Neuronal stem cell (in vitro differentiated cells): ENCODE results near the gene LRRIQ1. TPM values are rescaled to one million over a fixed set of nuclear protein-coding genes. Genes with fewer than 3 reads are reported as not detected.

Experiments used
- DNase-seq: peaks from one replicate; pipeline ENCODE4 v3.0.0-alpha.2; 2013; ENCODE audit warnings: low spot score
- H2AFZ ChIP-seq: one replicate; pipeline ENCODE4 v1.6.1; 2013; ENCODE audit warnings: mild to moderate bottlenecking, low read length, inconsistent platforms
- H2AK5ac ChIP-seq: 2 replicates; pipeline ENCODE4 v1.6.1; 2013; ENCODE audit warnings: low read depth, mild to moderate bottlenecking, inconsistent platforms, low read length, moderate library complexity, mixed read lengths
- H2BK120ac ChIP-seq: 2 replicates; pipeline ENCODE4 v1.6.1; 2013; ENCODE audit warnings: low read depth, mild to moderate bottlenecking, inconsistent platforms, low read length, moderate library complexity, mixed read lengths
- H2BK12ac ChIP-seq: one replicate; pipeline ENCODE4 v1.6.1; 2013; ENCODE audit warnings: low read length, inconsistent platforms
- H2BK15ac ChIP-seq: 2 replicates; pipeline ENCODE4 v1.6.1; 2013; ENCODE audit warnings: mild to moderate bottlenecking, low read length, inconsistent platforms, mixed read lengths
- H2BK5ac ChIP-seq: one replicate; pipeline ENCODE4 v1.6.1; 2013; ENCODE audit warnings: inconsistent platforms, mild to moderate bottlenecking, low read length, moderate library complexity
- H3K14ac ChIP-seq: one replicate; pipeline ENCODE4 v1.6.1; 2013; ENCODE audit warnings: low read length, inconsistent platforms
- H3K18ac ChIP-seq: 2 replicates; pipeline ENCODE4 v1.6.1; 2013; ENCODE audit warnings: low read length, inconsistent platforms
- H3K23ac ChIP-seq: 2 replicates; pipeline ENCODE4 v1.6.1; 2013; ENCODE audit warnings: low read depth, mild to moderate bottlenecking, mixed read lengths, low read length, inconsistent platforms; ENCODE audit not compliant: poor library complexity
- H3K27ac ChIP-seq: replicated peaks from 3 replicates; pipeline ENCODE4 v1.5.1; 2013; ENCODE audit warnings: low read length, inconsistent platforms
- H3K27me3 ChIP-seq, 3 experiments: 2 replicates each; pipeline ENCODE4 v1.6.1; 2013; ENCODE audit warnings: low read length in 3 of 3, mild to moderate bottlenecking in 2 of 3, inconsistent platforms in 1 of 3, low read depth in 1 of 3, mixed read lengths in 1 of 3, moderate library complexity in 1 of 3; ENCODE audit not compliant: control insufficient read depth in 3 of 3, insufficient read depth in 3 of 3
- H3K36me3 ChIP-seq, 2 donors: replicated peaks in 1 of 2; 2 replicates each; pipeline ENCODE4 v1.6.1; 2013; ENCODE audit warnings: low read length in 2 of 2; ENCODE audit not compliant: control insufficient read depth in 2 of 2, insufficient read depth in 2 of 2
- H3K4ac ChIP-seq: 2 replicates; pipeline ENCODE4 v1.6.1; 2013; ENCODE audit warnings: inconsistent platforms, mild to moderate bottlenecking, low read length, moderate library complexity
- H3K4me1 ChIP-seq, 2 donors: 1 replicate in 1 of 2; 2 replicates in 1 of 2; pipeline ENCODE4 v1.6.1; 2013; ENCODE audit warnings: low read length in 2 of 2, low read depth in 1 of 2; ENCODE audit not compliant: control insufficient read depth in 2 of 2, insufficient read depth in 1 of 2
- H3K4me2 ChIP-seq: one replicate; pipeline ENCODE4 v1.6.1; 2013; ENCODE audit warnings: mild to moderate bottlenecking, low read length, inconsistent platforms; ENCODE audit not compliant: insufficient read depth, poor library complexity, severe bottlenecking
- H3K4me3 ChIP-seq, 2 donors: 2 replicates each; pipeline ENCODE4 v1.5.1; 2013; ENCODE audit warnings: low read length in 2 of 2, mild to moderate bottlenecking in 2 of 2, inconsistent platforms in 1 of 2, moderate library complexity in 1 of 2
- H3K79me1 ChIP-seq: one replicate; pipeline ENCODE4 v1.6.1; 2013; ENCODE audit warnings: low read depth, mild to moderate bottlenecking, inconsistent platforms, low read length, moderate library complexity
- H3K9ac ChIP-seq: one replicate; pipeline ENCODE4 v1.6.1; 2013; ENCODE audit warnings: mild to moderate bottlenecking, low read depth, low read length, inconsistent platforms; ENCODE audit not compliant: poor library complexity
- H3K9me3 ChIP-seq, 2 donors: replicated peaks in 1 of 2; 2 replicates each; pipeline versions ENCODE3 to v1.6.1; 2013; ENCODE audit warnings: low read length in 2 of 2, mild to moderate bottlenecking in 2 of 2, inconsistent platforms in 1 of 2, low read depth in 1 of 2, mixed read lengths in 1 of 2, moderate library complexity in 1 of 2; ENCODE audit not compliant: control insufficient read depth in 2 of 2, insufficient read depth in 1 of 2
- H4K8ac ChIP-seq: one replicate; pipeline ENCODE4 v1.6.1; 2013; ENCODE audit warnings: low read depth, mild to moderate bottlenecking, inconsistent platforms, low read length, moderate library complexity
- H4K91ac ChIP-seq: one replicate; pipeline ENCODE4 v1.6.1; 2013; ENCODE audit warnings: low read length, low read depth, mild to moderate bottlenecking, inconsistent platforms; ENCODE audit not compliant: poor library complexity
- WGBS, 2 donors: extraction: QIAGEN DNeasy Blood & Tissue Kit; methylation state at CpG; one replicate each; pipeline ENCODE4 v1.1.7; 2013; ENCODE audit warnings: missing lambda C conversion rate in 2 of 2, mixed read lengths in 1 of 2; ENCODE audit not compliant: insufficient read length in 2 of 2, insufficient replicate concordance in 1 of 2; ENCODE audit errors: extremely low coverage in 2 of 2; 5-methylcytosine and 5-hydroxymethylcytosine counted together
- polyA plus RNA-seq, 2 experiments: library from polyadenylated mRNA; stranded (reverse); fragments of 200-250 nt; gene quantifications; one replicate each; pipeline ENCODE4 v1.2.3, GENCODE V29; 2013

The LRRIQ1 gene
- polyA plus RNA-seq (2013, experiment 1 of 2): 6.9 TPM
- polyA plus RNA-seq (2013, experiment 2 of 2): 7.4 TPM

- no peak within 1 kb of the TSS for H2AK5ac ChIP-seq
- H3K27me3 ChIP-seq: no peaks in the 10 kb centered on the region
- H2AFZ ChIP-seq: peak within 1 kb of the TSS; percentile 80
- H3K79me1 ChIP-seq: no peaks in the 10 kb centered on the region
- H4K91ac ChIP-seq: no peak within 1 kb of the TSS
- no peaks in the 10 kb centered on the region for H3K36me3 ChIP-seq
- no peak within 1 kb of the TSS for H4K8ac ChIP-seq
- H2BK120ac ChIP-seq: no peak within 1 kb of the TSS
- H3K18ac ChIP-seq: peak within 1 kb of the TSS; percentile 81
- no peak within 1 kb of the TSS for H2BK12ac ChIP-seq
- H2BK15ac ChIP-seq: no peak within 1 kb of the TSS
- no peak within 1 kb of the TSS for H2BK5ac ChIP-seq
- no peak within 1 kb of the TSS for H3K4ac ChIP-seq
- H3K4me3 ChIP-seq: peak within 1 kb of the TSS; percentile 54 to 73
- H3K23ac ChIP-seq: no peak within 1 kb of the TSS
- WGBS, 2 donors: no CpG with 5 or more reads among the region's 22 CpGs
- DNase-seq: peak; percentile 95
- H3K4me1 ChIP-seq: peaks cover 0 to 2% of the 10 kb centered on the region in 2 donors
- H3K14ac ChIP-seq: no peak within 1 kb of the TSS
- H3K27ac ChIP-seq: peak within 1 kb of the TSS; percentile 60
- H3K9ac ChIP-seq: peak within 1 kb of the TSS; percentile 36
- no peaks in the 10 kb centered on the region for H3K9me3 ChIP-seq
- peak within 1 kb of the TSS; percentile 50 for H3K4me2 ChIP-seq
These were observed at the start of gene LRRIQ1, which contains the start of gene TSPAN19 for GRCh38 chr12:85036234-85036707. LRRIQ1 (plus strand) TSS chr12:85036351; CDS start chr12:85038177, 1,826 bp downstream. TSPAN19 (minus strand) TSS chr12:85036277; CDS start chr12:85029946, 6,331 bp downstream.

GRCh38 chr12:84986586-84986985 is 49.6 kb upstream of the LRRIQ1 start:
- Histone ChIP-seq H3K18ac (no peak overlapping the region), H3K4ac (no peak overlapping the region), H3K14ac (no peak overlapping the region), H2BK12ac (no peak overlapping the region), H2AK5ac (no peak overlapping the region), H3K4me1 (peaks cover 0 to 22% of the 10 kb centered on the region in 2 donors), H3K23ac (no peak overlapping the region), H3K9ac (no peak overlapping the region), H3K9me3 (no peaks in the 10 kb centered on the region), H3K27me3 (no peaks in the 10 kb centered on the region), H2BK15ac (no peak overlapping the region), H4K8ac (no peak overlapping the region), H3K4me2 (no peak overlapping the region), H3K4me3 (peak overlapping the region in 1 of 2 donors; percentile 8), H2AFZ (peak overlapping the region; percentile 23), H2BK5ac (no peak overlapping the region), H3K36me3 (no peaks in the 10 kb centered on the region), H3K27ac (no peak overlapping the region), H2BK120ac (no peak overlapping the region), H3K79me1 (no peaks in the 10 kb centered on the region), H4K91ac (no peak overlapping the region)
- DNase-seq: no peak
- WGBS, 2 donors: no CpG with 5 or more reads among the region's 3 CpGs

- no peak overlapping the region for H2AK5ac ChIP-seq
- no peak overlapping the region for H3K18ac ChIP-seq
- no peak overlapping the region for H2BK5ac ChIP-seq
- H4K8ac ChIP-seq: no peak overlapping the region
- no peak overlapping the region for H2BK15ac ChIP-seq
- H3K27me3 ChIP-seq: no peaks in the 10 kb centered on the region
- H3K4me1 ChIP-seq: peaks cover 0 to 16% of the 10 kb centered on the region in 2 donors
- no peak for DNase-seq
- no peak overlapping the region for H3K4ac ChIP-seq
- H2BK12ac ChIP-seq: no peak overlapping the region
- H3K14ac ChIP-seq: no peak overlapping the region
- H3K4me2 ChIP-seq: no peak overlapping the region
- H3K4me3 ChIP-seq: no peak overlapping the region
- no peak overlapping the region for H3K23ac ChIP-seq
- H3K9me3 ChIP-seq: no peaks in the 10 kb centered on the region
- no peak overlapping the region for H4K91ac ChIP-seq
- H3K9ac ChIP-seq: no peak overlapping the region
- H2AFZ ChIP-seq: peak overlapping the region; percentile 50
- no peaks in the 10 kb centered on the region for H3K36me3 ChIP-seq
- no peak overlapping the region for H2BK120ac ChIP-seq
- no peak overlapping the region for H3K27ac ChIP-seq
- H3K79me1 ChIP-seq: no peaks in the 10 kb centered on the region
These were observed 41.7 kb upstream of the LRRIQ1 start for GRCh38 chr12:84994426-84994825.

GRCh38 chr12:84995641-84996040 is 40.5 kb upstream of the LRRIQ1 start:
- no peak overlapping the region for H2BK120ac ChIP-seq
- no peak overlapping the region for H2AK5ac ChIP-seq

More at GRCh38 chr12:84995641-84996040, 40.5 kb upstream of the LRRIQ1 start:
- Histone ChIP-seq H2BK5ac (no peak overlapping the region), H3K4me1 (peaks cover 0 to 16% of the 10 kb centered on the region in 2 donors), H3K14ac (no peak overlapping the region), H2BK15ac (no peak overlapping the region), H3K4me2 (no peak overlapping the region), H3K27me3 (no peaks in the 10 kb centered on the region), H2AFZ (peak overlapping the region; percentile 30), H3K79me1 (no peaks in the 10 kb centered on the region), H4K91ac (no peak overlapping the region), H3K36me3 (no peaks in the 10 kb centered on the region), H2BK12ac (no peak overlapping the region), H3K23ac (no peak overlapping the region), H3K18ac (no peak overlapping the region), H3K9ac (no peak overlapping the region), H4K8ac (no peak overlapping the region), H3K27ac (no peak overlapping the region), H3K4ac (no peak overlapping the region), H3K9me3 (no peaks in the 10 kb centered on the region), H3K4me3 (no peak overlapping the region)
- no CpG with 5 or more reads among the region's 2 CpGs for whole genome bisulfite sequencing, 2 donors
- DNase-seq: no peak
